ENCODE data around the gene ROS1.
"Not testable (repeated sequence)": the region's sequence is repeated elsewhere in the genome, so short reads cannot be mapped to it uniquely, and the experiment has no call there.

Gene ROS1

DNA sequence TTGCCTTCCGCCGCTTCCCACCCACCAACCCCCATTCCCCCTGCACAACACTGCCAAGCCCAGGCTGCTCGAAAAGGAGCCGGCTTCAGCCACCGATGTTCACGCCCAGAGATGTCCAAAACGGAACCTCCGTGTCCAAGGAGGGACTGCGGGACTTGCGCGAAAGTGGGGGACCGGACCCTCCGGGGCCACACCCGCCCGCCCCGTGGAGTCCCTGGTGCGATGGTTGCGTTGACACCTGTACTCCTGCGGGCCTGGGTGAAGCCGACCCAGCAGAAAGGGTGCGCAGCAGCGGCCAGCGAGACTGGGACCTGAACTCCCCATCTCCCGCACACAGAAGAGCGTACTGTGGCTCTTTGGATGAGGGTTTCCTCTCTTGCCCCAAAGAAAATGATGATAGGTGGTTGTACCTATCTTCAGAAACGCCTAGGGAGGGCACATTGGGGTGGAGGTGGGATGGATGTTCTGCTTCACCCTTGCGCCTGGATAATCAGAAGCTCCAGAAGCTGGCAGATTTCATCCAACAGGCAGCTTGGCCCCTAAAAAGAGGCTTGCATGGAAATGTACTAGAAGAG, 162.3 kb downstream of the ROS1 start:
- H3K4me1 ChIP-seq (ENCODE audit: control insufficient read depth in 1 of 2, insufficient read depth in 2 of 2, low read length in 2 of 2) = peaks cover 8 to 9% of the 10 kb centered on the region in 2 experiments
- no peak overlapping the region for H2BK120ac ChIP-seq (ENCODE audit: insufficient read depth, low read length, poor library complexity)
- no peak overlapping the region for H3K4me3 ChIP-seq (ENCODE audit: low read depth, low read length)
- no peak overlapping the region for H4K91ac ChIP-seq (ENCODE audit: low read depth, low read length)
- no CpG with 5 or more reads among the region's 27 CpGs for WGBS (ENCODE audit: extremely low coverage, insufficient coverage, insufficient read length)
- no peak overlapping the region for H4K8ac ChIP-seq (ENCODE audit: low read depth, low read length)
- no peaks in the 10 kb centered on the region for H3K36me3 ChIP-seq (ENCODE audit: control insufficient read depth in 1 of 2, insufficient read depth in 2 of 2, low read length in 2 of 2)
- no peak overlapping the region for H3K9ac ChIP-seq (ENCODE audit: low read length)
- no peak for DNase-seq
- H2AFZ ChIP-seq (ENCODE audit: insufficient read depth, low read length, poor library complexity) = no peak overlapping the region
- H3K27ac ChIP-seq (ENCODE audit: low read depth, low read length) = no peak overlapping the region
- no peaks in the 10 kb centered on the region for H3K79me1 ChIP-seq (ENCODE audit: low read length)
- H3K4ac ChIP-seq (ENCODE audit: low read depth, low read length) = no peak overlapping the region
- peaks cover 53% of the 10 kb centered on the region for H3K27me3 ChIP-seq (ENCODE audit: insufficient read depth, low read length)
- no peak overlapping the region for H3K4me2 ChIP-seq (ENCODE audit: low read length)
- H2AK5ac ChIP-seq (ENCODE audit: low read length) = no peak overlapping the region
- no peak overlapping the region for H3K18ac ChIP-seq (ENCODE audit: low read length)
- peaks cover 5% of the 10 kb centered on the region for H3K9me3 ChIP-seq (ENCODE audit: insufficient read depth, low read depth, low read length)
- no peak overlapping the region for H3K23ac ChIP-seq (ENCODE audit: low read length)
- H2BK5ac ChIP-seq (ENCODE audit: low read depth, low read length, poor library complexity) = no peak overlapping the region
- no peak overlapping the region for H4K12ac ChIP-seq (ENCODE audit: low read depth, low read length)
- no peak overlapping the region for H2BK12ac ChIP-seq (ENCODE audit: low read length)
- H3K79me2 ChIP-seq (ENCODE audit: control insufficient read depth, insufficient read depth, low read length, poor library complexity) = no peaks in the 10 kb centered on the region
- H3K14ac ChIP-seq (ENCODE audit: low read length) = no peak overlapping the region

DNA sequence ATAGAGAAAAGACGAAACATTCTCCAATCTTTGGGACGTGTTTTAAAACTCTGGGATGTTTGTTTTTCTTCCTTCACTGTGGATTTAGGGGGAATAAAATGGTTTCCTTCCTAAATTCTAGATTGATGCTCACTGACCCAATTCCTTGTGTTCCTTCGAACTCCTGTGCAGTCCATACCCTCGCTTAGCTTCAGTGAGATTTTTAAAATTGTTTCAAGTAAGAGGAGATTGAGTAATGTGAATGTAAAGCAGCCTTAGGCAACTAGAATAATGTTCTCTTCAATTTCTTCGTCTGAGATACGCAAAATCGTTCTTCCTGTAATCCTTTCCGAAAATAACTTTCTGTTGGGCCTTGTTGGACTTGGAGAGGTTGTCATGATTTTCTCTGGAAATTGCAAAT, 162.9 kb downstream of the ROS1 start:
- Histone ChIP-seq H2BK12ac (ENCODE audit: low read length) (no peak overlapping the region), H3K79me2 (ENCODE audit: control insufficient read depth, insufficient read depth, low read length, poor library complexity) (no peaks in the 10 kb centered on the region), H3K14ac (ENCODE audit: low read length) (no peak overlapping the region), H3K18ac (ENCODE audit: low read length) (no peak overlapping the region), H2BK5ac (ENCODE audit: low read depth, low read length, poor library complexity) (no peak overlapping the region), H4K8ac (ENCODE audit: low read depth, low read length) (no peak overlapping the region), H3K27me3 (ENCODE audit: insufficient read depth, low read length) (peaks cover 46% of the 10 kb centered on the region), H2BK120ac (ENCODE audit: insufficient read depth, low read length, poor library complexity) (no peak overlapping the region), H3K4ac (ENCODE audit: low read depth, low read length) (no peak overlapping the region), H3K23ac (ENCODE audit: low read length) (no peak overlapping the region), H2AK5ac (ENCODE audit: low read length) (no peak overlapping the region), H4K91ac (ENCODE audit: low read depth, low read length) (no peak overlapping the region), H3K27ac (ENCODE audit: low read depth, low read length) (no peak overlapping the region), H3K4me3 (ENCODE audit: low read depth, low read length) (no peak overlapping the region), H3K36me3 (ENCODE audit: control insufficient read depth in 1 of 2, insufficient read depth in 2 of 2, low read length in 2 of 2) (no peaks in the 10 kb centered on the region), H2AFZ (ENCODE audit: insufficient read depth, low read length, poor library complexity) (no peak overlapping the region), H3K9ac (ENCODE audit: low read length) (no peak overlapping the region), H3K4me1 (ENCODE audit: control insufficient read depth in 1 of 2, insufficient read depth in 2 of 2, low read length in 2 of 2) (peaks cover 8 to 9% of the 10 kb centered on the region in 2 experiments), H3K4me2 (ENCODE audit: low read length) (no peak overlapping the region), H3K9me3 (ENCODE audit: insufficient read depth, low read depth, low read length) (peaks cover 5% of the 10 kb centered on the region), H4K12ac (ENCODE audit: low read depth, low read length) (no peak overlapping the region), H3K79me1 (ENCODE audit: low read length) (no peaks in the 10 kb centered on the region)
- peak in 1 of 2 donors; percentile 31 for DNase-seq
- no CpG with 5 or more reads among the region's 8 CpGs for WGBS (ENCODE audit: extremely low coverage, insufficient coverage, insufficient read length)

- H3K9ac ChIP-seq (ENCODE audit: low read length) = no peak overlapping the region
- H2BK12ac ChIP-seq (ENCODE audit: low read length) = no peak overlapping the region
- H4K12ac ChIP-seq (ENCODE audit: low read depth, low read length) = no peak overlapping the region
- no peaks in the 10 kb centered on the region for H3K36me3 ChIP-seq (ENCODE audit: control insufficient read depth in 1 of 2, insufficient read depth in 2 of 2, low read length in 2 of 2)
- no peak overlapping the region for H3K27ac ChIP-seq (ENCODE audit: low read depth, low read length)
- H3K4me2 ChIP-seq (ENCODE audit: low read length) = no peak overlapping the region
- no peak overlapping the region for H2AFZ ChIP-seq (ENCODE audit: insufficient read depth, low read length, poor library complexity)
- no peak overlapping the region for H3K14ac ChIP-seq (ENCODE audit: low read length)
- H3K4ac ChIP-seq (ENCODE audit: low read depth, low read length) = no peak overlapping the region
- H3K79me1 ChIP-seq (ENCODE audit: low read length) = no peaks in the 10 kb centered on the region
- no peak overlapping the region for H4K91ac ChIP-seq (ENCODE audit: low read depth, low read length)
- no peak overlapping the region for H4K8ac ChIP-seq (ENCODE audit: low read depth, low read length)
- no peak for DNase-seq
- H3K27me3 ChIP-seq (ENCODE audit: insufficient read depth, low read length) = no peaks in the 10 kb centered on the region
- no peak overlapping the region for H3K23ac ChIP-seq (ENCODE audit: low read length)
- H3K9me3 ChIP-seq (ENCODE audit: insufficient read depth, low read depth, low read length) = no peaks in the 10 kb centered on the region
- no peaks in the 10 kb centered on the region for H3K4me1 ChIP-seq (ENCODE audit: control insufficient read depth in 1 of 2, insufficient read depth in 2 of 2, low read length in 2 of 2)
- no CpG with 5 or more reads among the region's 2 CpGs for WGBS (ENCODE audit: extremely low coverage, insufficient coverage, insufficient read length)
- no peak overlapping the region for H2BK5ac ChIP-seq (ENCODE audit: low read depth, low read length, poor library complexity)
- H2BK120ac ChIP-seq (ENCODE audit: insufficient read depth, low read length, poor library complexity) = no peak overlapping the region
- no peak overlapping the region for H3K4me3 ChIP-seq (ENCODE audit: low read depth, low read length)
- H3K18ac ChIP-seq (ENCODE audit: low read length) = no peak overlapping the region
- no peaks in the 10 kb centered on the region for H3K79me2 ChIP-seq (ENCODE audit: control insufficient read depth, insufficient read depth, low read length, poor library complexity)
- no peak overlapping the region for H2AK5ac ChIP-seq (ENCODE audit: low read length)
These were observed 172.0 kb downstream of the ROS1 start for GRCh38 chr6:117253785-117254184.

GRCh38 chr6:117244979-117245378, 180.8 kb downstream of the ROS1 start:
- H2BK120ac ChIP-seq (ENCODE audit: insufficient read depth, low read length, poor library complexity); H3K18ac ChIP-seq (ENCODE audit: low read length); H3K79me1 ChIP-seq (ENCODE audit: low read length); H3K79me2 ChIP-seq (ENCODE audit: control insufficient read depth, insufficient read depth, low read length, poor library complexity); H3K9ac ChIP-seq (ENCODE audit: low read length); H4K12ac ChIP-seq (ENCODE audit: low read depth, low read length); H2AK5ac ChIP-seq (ENCODE audit: low read length); H3K4me3 ChIP-seq (ENCODE audit: low read depth, low read length); H3K27me3 ChIP-seq (ENCODE audit: insufficient read depth, low read length); H3K4me2 ChIP-seq (ENCODE audit: low read length); H3K36me3 ChIP-seq (ENCODE audit: control insufficient read depth in 1 of 2, insufficient read depth in 2 of 2, low read length in 2 of 2); H3K23ac ChIP-seq (ENCODE audit: low read length); H2BK5ac ChIP-seq (ENCODE audit: low read depth, low read length, poor library complexity); H3K27ac ChIP-seq (ENCODE audit: low read depth, low read length); H4K8ac ChIP-seq (ENCODE audit: low read depth, low read length); H3K4me1 ChIP-seq (ENCODE audit: control insufficient read depth in 1 of 2, insufficient read depth in 2 of 2, low read length in 2 of 2); H2BK12ac ChIP-seq (ENCODE audit: low read length); H2AFZ ChIP-seq (ENCODE audit: insufficient read depth, low read length, poor library complexity); H3K4ac ChIP-seq (ENCODE audit: low read depth, low read length); H3K14ac ChIP-seq (ENCODE audit: low read length); H3K9me3 ChIP-seq (ENCODE audit: insufficient read depth, low read depth, low read length); H4K91ac ChIP-seq (ENCODE audit: low read depth, low read length): not testable (repeated sequence)
- no CpG with 5 or more reads among the region's 20 CpGs for WGBS (ENCODE audit: extremely low coverage, insufficient coverage, insufficient read length)
- DNase-seq = peak in 1 of 2 donors; percentile 39

Measured in trophoblast cell (in vitro differentiated cells and primary cell).